K562 (cell line): ENCODE data around the gene LTN1.

Source experiments
- CLOCK ChIP-seq: fragments of 250-450 bp; sonication (Bioruptor Pico); IDR thresholded peaks from 2 replicates; pipeline ENCODE4 v1.4.0; 2020; ENCODE audit warnings: mild to moderate bottlenecking, moderate library complexity, borderline replicate concordance
- ZFX ChIP-seq: sonication (generic); formaldehyde crosslinking; IDR thresholded peaks from 2 replicates; pipeline ENCODE4 v1.8.0; 2022; ENCODE audit warnings: mild to moderate bottlenecking, missing genetic modification reagents, moderate library complexity
- ZNF395 ChIP-seq: fragments of 200-800 bp; sonication (Bioruptor generic); IDR thresholded peaks from 2 replicates; pipeline ENCODE4 v1.6.1; 2017; ENCODE audit warnings: missing genetic modification characterization, missing compliant biosample characterization

GRCh38 chr21:29007135-29007534 is 14.5 kb upstream of the LTN1 start:
- TF ChIP-seq CLOCK (no peak), ZFX (CRISPR knock-in tag) (no peak), ZNF395 (CRISPR knock-in tag) (no peak)
